Stimulated activated CD4-positive, alpha-beta T cell treated with anti-CD3 and anti-CD28 coated beads, TNF-alpha, amount 100 ng/mL, for 4 hours (primary cell): ENCODE results near the gene SLC35B4.

Experiments
- DNase-seq, 3 experiments: peaks; one replicate each; pipeline ENCODE4 v3.0.0-alpha.2; 2020; ENCODE audit warnings: low read depth in 3 of 3

Gene SLC35B4

GRCh38 chr7:134316539-134317344 lies at the start of gene SLC35B4:
SLC35B4 (minus strand) TSS chr7:134316930; CDS start chr7:134316751, 179 bp downstream.
- DNase-seq: peak; percentile 74 to 92 (median 88)

GRCh38 chr7:134366481-134366880 lies 49.8 kb upstream of the SLC35B4 start:
- no peak for DNase-seq

- no peak for DNase-seq
Observed at GRCh38 chr7:134365341-134366054, 48.8 kb upstream of the SLC35B4 start.

- no peak for DNase-seq
Observed at GRCh38 chr7:134364619-134365037, 47.9 kb upstream of the SLC35B4 start.

GRCh38 chr7:134362587-134363483 lies 46.1 kb upstream of the SLC35B4 start:
- DNase-seq: no peak

GRCh38 chr7:134359787-134360432 lies 43.2 kb upstream of the SLC35B4 start:
- no peak for DNase-seq

GRCh38 chr7:134357486-134357885 lies 40.8 kb upstream of the SLC35B4 start:
- DNase-seq: no peak

- DNase-seq: no peak
Observed at GRCh38 chr7:134356421-134356936, 39.7 kb upstream of the SLC35B4 start.

- DNase-seq: no peak
Observed at GRCh38 chr7:134355927-134356326, 39.2 kb upstream of the SLC35B4 start.

- DNase-seq: no peak
Observed at GRCh38 chr7:134355004-134355525, 38.3 kb upstream of the SLC35B4 start.

- no peak for DNase-seq
Observed at GRCh38 chr7:134353411-134353810, 36.7 kb upstream of the SLC35B4 start.

GRCh38 chr7:134351424-134351823 lies 34.7 kb upstream of the SLC35B4 start:
- no peak for DNase-seq

- DNase-seq: no peak
Observed at GRCh38 chr7:134350709-134351108, 34.0 kb upstream of the SLC35B4 start.

GRCh38 chr7:134347567-134347966 lies 30.8 kb upstream of the SLC35B4 start:
- no peak for DNase-seq

GRCh38 chr7:134343796-134344195 lies 27.1 kb upstream of the SLC35B4 start:
- no peak for DNase-seq

- DNase-seq: no peak
Observed at GRCh38 chr7:134343136-134343535, 26.4 kb upstream of the SLC35B4 start.

GRCh38 chr7:134339475-134339874 lies 22.7 kb upstream of the SLC35B4 start:
- no peak for DNase-seq

- no peak for DNase-seq
Observed at GRCh38 chr7:134337980-134338379, 21.2 kb upstream of the SLC35B4 start.

- DNase-seq: no peak
Observed at GRCh38 chr7:134334408-134334807, 17.7 kb upstream of the SLC35B4 start.

- DNase-seq: no peak
Observed at GRCh38 chr7:134333943-134334342, 17.2 kb upstream of the SLC35B4 start.

GRCh38 chr7:134332892-134333291 lies 16.2 kb upstream of the SLC35B4 start:
- no peak for DNase-seq
